T-helper 17 cell (primary cell): ENCODE data around the gene UBE2J1. TPM values are rescaled to one million over a fixed set of nuclear protein-coding genes. Genes with fewer than 3 reads are reported as not detected.
A peak's percentile ranks its signal among the peaks of the same experiment; 100 is the strongest.

ENCODE experiments used
- ATAC-seq: fragments of 150-1000 bp; cut with Tn5 transposase; 2 replicates; pipeline ENCODE4 v1.10.0; 2021; ENCODE audit warnings: mild to moderate bottlenecking, moderate library complexity
- DNase-seq, 3 donors: peaks; one replicate each; pipeline versions ENCODE4 v3.0.0 to v3.0.0-alpha.2; 2020 to 2021
- H3K9me3 ChIP-seq: one replicate; pipeline ENCODE4 v1.7.0; 2013; ENCODE audit warnings: low read length, mild to moderate bottlenecking; ENCODE audit not compliant: control insufficient read depth, poor library complexity, severe bottlenecking
- H3K27ac Mint-ChIP-seq: one replicate; pipeline ENCODE4 v1.8.0; 2022; ENCODE audit warnings: mild to moderate bottlenecking, moderate library complexity, mixed read lengths
- H3K27me3 Mint-ChIP-seq: one replicate; pipeline ENCODE4 v1.8.0; 2022; ENCODE audit warnings: mixed read lengths
- H3K36me3 Mint-ChIP-seq: one replicate; pipeline ENCODE4 v1.8.0; 2022; ENCODE audit warnings: low read depth, mixed read lengths
- H3K4me1 Mint-ChIP-seq: one replicate; pipeline ENCODE4 v1.8.0; 2022; ENCODE audit warnings: mild to moderate bottlenecking, mixed read lengths
- H3K4me3 Mint-ChIP-seq: one replicate; pipeline ENCODE4 v1.8.0; 2022; ENCODE audit warnings: mild to moderate bottlenecking, moderate library complexity, mixed read lengths
- total RNA-seq, 4 donors: library from RNA in 2 of 4; stranded (reverse) in 2 of 4; gene quantifications; one replicate each; pipeline ENCODE4 v1.2.3 and lab custom pipeline; 2022 to 2026

Gene UBE2J1
- total RNA-seq, 2 donors from 2014 or later: 32.1 to 35.2 TPM

- no peak for DNase-seq
- Mint-ChIP-seq H3K27ac (peak overlapping the region; percentile 86), H3K4me1 (peaks cover 27% of the 10 kb centered on the region)
Observed at GRCh38 chr6:89356642-89357170, 4.2 kb upstream of the UBE2J1 start.

GRCh38 chr6:89355511-89356194 lies 3.1 kb upstream of the UBE2J1 start:
- H3K27ac Mint-ChIP-seq: no peak overlapping the region
- H3K27me3 Mint-ChIP-seq: no peaks in the 10 kb centered on the region
- no peak for DNase-seq
- no peak for ATAC-seq
- no peak overlapping the region for H3K4me3 Mint-ChIP-seq
- no peaks in the 10 kb centered on the region for H3K9me3 ChIP-seq
- peaks cover 33% of the 10 kb centered on the region for H3K4me1 Mint-ChIP-seq
- H3K36me3 Mint-ChIP-seq: peaks cover 3% of the 10 kb centered on the region

More at GRCh38 chr6:89356642-89357170, 4.2 kb upstream of the UBE2J1 start:
- H3K9me3 ChIP-seq: no peaks in the 10 kb centered on the region
- H3K4me3 Mint-ChIP-seq: peak overlapping the region; percentile 92
- no peaks in the 10 kb centered on the region for H3K27me3 Mint-ChIP-seq
- H3K36me3 Mint-ChIP-seq: peaks cover 3% of the 10 kb centered on the region
- no peak for ATAC-seq

GRCh38 chr6:89353702-89354392 lies 1.3 kb upstream of the UBE2J1 start:
- no peaks in the 10 kb centered on the region for H3K9me3 ChIP-seq
- Mint-ChIP-seq H3K27ac (peak overlapping the region; percentile 95), H3K4me3 (peak overlapping the region; percentile 87), H3K36me3 (peaks cover 3% of the 10 kb centered on the region), H3K27me3 (no peaks in the 10 kb centered on the region), H3K4me1 (peaks cover 46% of the 10 kb centered on the region)
- no peak for DNase-seq
- ATAC-seq: no peak

- ATAC-seq: peak; percentile 4
- DNase-seq: no peak
- Mint-ChIP-seq H3K27ac (peak overlapping the region; percentile 95), H3K4me1 (peaks cover 54% of the 10 kb centered on the region), H3K4me3 (peak overlapping the region; percentile 87), H3K36me3 (peaks cover 3% of the 10 kb centered on the region), H3K27me3 (no peaks in the 10 kb centered on the region)
- H3K9me3 ChIP-seq: no peaks in the 10 kb centered on the region
Observed at GRCh38 chr6:89353118-89353556, 615 bp upstream of the UBE2J1 start.

- H3K27ac Mint-ChIP-seq: peak overlapping the region; percentile 94
- H3K9me3 ChIP-seq: no peaks in the 10 kb centered on the region
- ATAC-seq: peak; percentile 1
- peak overlapping the region; percentile 98 for H3K4me3 Mint-ChIP-seq
- no peaks in the 10 kb centered on the region for H3K27me3 Mint-ChIP-seq
- DNase-seq: no peak
- H3K36me3 Mint-ChIP-seq: peaks cover 3% of the 10 kb centered on the region
- peaks cover 53% of the 10 kb centered on the region for H3K4me1 Mint-ChIP-seq
Observed at GRCh38 chr6:89351671-89352277, 748 bp downstream of the UBE2J1 start.

GRCh38 chr6:89350281-89350966 lies 2.1 kb downstream of the UBE2J1 start:
- Mint-ChIP-seq H3K36me3 (peaks cover 3% of the 10 kb centered on the region), H3K27me3 (no peaks in the 10 kb centered on the region), H3K4me1 (peaks cover 60% of the 10 kb centered on the region), H3K4me3 (peak overlapping the region; percentile 98), H3K27ac (peak overlapping the region; percentile 94)
- DNase-seq: no peak
- ATAC-seq: peak; percentile 29
- no peaks in the 10 kb centered on the region for H3K9me3 ChIP-seq

- peak overlapping the region; percentile 94 for H3K27ac Mint-ChIP-seq
- H3K27me3 Mint-ChIP-seq: no peaks in the 10 kb centered on the region
- DNase-seq (no peak), ATAC-seq (no peak)
- peaks cover 3% of the 10 kb centered on the region for H3K36me3 Mint-ChIP-seq
- H3K4me3 Mint-ChIP-seq: no peak overlapping the region
- peaks cover 62% of the 10 kb centered on the region for H3K4me1 Mint-ChIP-seq
- no peaks in the 10 kb centered on the region for H3K9me3 ChIP-seq
Observed at GRCh38 chr6:89348372-89348771, 4.2 kb downstream of the UBE2J1 start.

GRCh38 chr6:89347825-89348224 lies 4.7 kb downstream of the UBE2J1 start:
- ATAC-seq: no peak
- Mint-ChIP-seq H3K27me3 (no peaks in the 10 kb centered on the region), H3K4me1 (peaks cover 61% of the 10 kb centered on the region), H3K36me3 (peaks cover 3% of the 10 kb centered on the region), H3K4me3 (no peak overlapping the region), H3K27ac (peak overlapping the region; percentile 94)
- H3K9me3 ChIP-seq: no peaks in the 10 kb centered on the region
- DNase-seq: no peak

GRCh38 chr6:89346433-89346832 lies 6.1 kb downstream of the UBE2J1 start:
- no peak for DNase-seq
- Mint-ChIP-seq H3K27ac (peak overlapping the region; percentile 54), H3K36me3 (peaks cover 2% of the 10 kb centered on the region)

GRCh38 chr6:89339565-89339964 lies 13.0 kb downstream of the UBE2J1 start:
- peak overlapping the region; percentile 37 for H3K27ac Mint-ChIP-seq

More at GRCh38 chr6:89346433-89346832, 6.1 kb downstream of the UBE2J1 start:
- Mint-ChIP-seq H3K27me3 (no peaks in the 10 kb centered on the region), H3K4me3 (no peak overlapping the region), H3K4me1 (peaks cover 56% of the 10 kb centered on the region)
- ATAC-seq: no peak
- no peaks in the 10 kb centered on the region for H3K9me3 ChIP-seq

GRCh38 chr6:89335164-89335563 lies 17.4 kb downstream of the UBE2J1 start:
- H3K4me3 Mint-ChIP-seq: no peak overlapping the region
- no peaks in the 10 kb centered on the region for H3K27me3 Mint-ChIP-seq
- H3K4me1 Mint-ChIP-seq: peaks cover 10% of the 10 kb centered on the region
- H3K27ac Mint-ChIP-seq: no peak overlapping the region
- H3K9me3 ChIP-seq: no peaks in the 10 kb centered on the region
- DNase-seq (no peak), ATAC-seq (no peak)
- H3K36me3 Mint-ChIP-seq: peaks cover 6% of the 10 kb centered on the region

More at GRCh38 chr6:89339565-89339964, 13.0 kb downstream of the UBE2J1 start:
- DNase-seq (no peak), ATAC-seq (no peak)
- H3K9me3 ChIP-seq: no peaks in the 10 kb centered on the region
- H3K4me1 Mint-ChIP-seq: peaks cover 14% of the 10 kb centered on the region
- no peak overlapping the region for H3K4me3 Mint-ChIP-seq
- peaks cover 12% of the 10 kb centered on the region for H3K36me3 Mint-ChIP-seq
- no peaks in the 10 kb centered on the region for H3K27me3 Mint-ChIP-seq

- peaks cover 7% of the 10 kb centered on the region for H3K36me3 Mint-ChIP-seq
- no peak for ATAC-seq
- H3K27me3 Mint-ChIP-seq: no peaks in the 10 kb centered on the region
- no peak overlapping the region for H3K27ac Mint-ChIP-seq
- DNase-seq: no peak
- H3K4me1 Mint-ChIP-seq: peaks cover 13% of the 10 kb centered on the region
- no peak overlapping the region for H3K4me3 Mint-ChIP-seq
- no peaks in the 10 kb centered on the region for H3K9me3 ChIP-seq
Observed at GRCh38 chr6:89330910-89331309, 21.6 kb downstream of the UBE2J1 start.

GRCh38 chr6:89328976-89329375 lies 23.5 kb downstream of the UBE2J1 start:
- no peaks in the 10 kb centered on the region for H3K27me3 Mint-ChIP-seq
- H3K27ac Mint-ChIP-seq: no peak overlapping the region
- H3K36me3 Mint-ChIP-seq: peaks cover 7% of the 10 kb centered on the region
- DNase-seq: no peak
- H3K4me3 Mint-ChIP-seq: no peak overlapping the region
- peaks cover 13% of the 10 kb centered on the region for H3K4me1 Mint-ChIP-seq
- ATAC-seq: no peak
- H3K9me3 ChIP-seq: no peaks in the 10 kb centered on the region
